HG03025 (cell line): ENCODE results near the gene IGF2.

ENCODE experiments used
- ATAC-seq: cut with Tn5 transposase; IDR thresholded peaks from one replicate; pipeline ENCODE4 v1.9.1; 2021; ENCODE audit warnings: mild to moderate bottlenecking, moderate library complexity; ENCODE audit not compliant: unreplicated experiment, low FRiP score

The IGF2 gene

DNA sequence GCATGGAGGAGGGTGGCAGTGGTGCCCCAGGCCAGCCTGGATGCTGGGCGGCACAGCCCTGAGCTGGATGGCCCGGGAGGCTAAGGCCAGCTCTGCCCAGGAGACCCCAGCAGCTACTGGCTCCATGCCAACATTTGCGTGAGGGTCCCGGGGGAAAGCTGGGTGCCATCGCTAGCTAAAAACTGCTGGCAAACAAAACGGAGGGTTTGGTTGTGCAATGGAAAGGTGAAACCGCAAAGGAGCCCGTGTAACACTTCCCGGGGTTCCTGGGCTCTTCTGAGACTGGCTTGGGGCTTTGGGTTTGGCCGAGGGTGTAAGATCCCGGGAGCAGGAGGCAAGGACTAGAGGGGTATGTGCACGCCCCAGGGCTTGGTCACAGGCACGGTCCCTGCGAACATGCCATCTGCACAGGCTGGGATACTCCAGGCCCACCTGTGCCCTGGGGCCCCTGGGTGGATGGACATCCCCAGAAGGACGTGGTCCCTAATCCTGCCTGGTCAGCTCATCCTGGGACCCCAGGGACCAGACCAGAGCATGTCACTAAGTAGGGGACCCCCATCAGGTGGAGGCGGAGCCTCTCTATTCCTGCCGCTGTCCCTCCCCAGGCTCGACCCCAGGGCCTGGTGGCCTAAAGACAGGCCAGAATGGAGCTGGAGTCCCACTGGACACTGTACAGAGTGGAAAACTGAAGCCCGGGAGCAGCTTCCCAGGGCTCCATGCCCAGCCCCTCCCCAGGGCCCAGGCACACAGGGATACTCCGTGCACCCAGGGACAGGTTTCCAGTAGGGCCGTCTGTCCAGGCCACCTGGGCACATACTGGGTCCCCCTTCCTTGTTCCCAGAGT, 44.6 kb downstream of the IGF2 start:
- ATAC-seq: no peak

DNA sequence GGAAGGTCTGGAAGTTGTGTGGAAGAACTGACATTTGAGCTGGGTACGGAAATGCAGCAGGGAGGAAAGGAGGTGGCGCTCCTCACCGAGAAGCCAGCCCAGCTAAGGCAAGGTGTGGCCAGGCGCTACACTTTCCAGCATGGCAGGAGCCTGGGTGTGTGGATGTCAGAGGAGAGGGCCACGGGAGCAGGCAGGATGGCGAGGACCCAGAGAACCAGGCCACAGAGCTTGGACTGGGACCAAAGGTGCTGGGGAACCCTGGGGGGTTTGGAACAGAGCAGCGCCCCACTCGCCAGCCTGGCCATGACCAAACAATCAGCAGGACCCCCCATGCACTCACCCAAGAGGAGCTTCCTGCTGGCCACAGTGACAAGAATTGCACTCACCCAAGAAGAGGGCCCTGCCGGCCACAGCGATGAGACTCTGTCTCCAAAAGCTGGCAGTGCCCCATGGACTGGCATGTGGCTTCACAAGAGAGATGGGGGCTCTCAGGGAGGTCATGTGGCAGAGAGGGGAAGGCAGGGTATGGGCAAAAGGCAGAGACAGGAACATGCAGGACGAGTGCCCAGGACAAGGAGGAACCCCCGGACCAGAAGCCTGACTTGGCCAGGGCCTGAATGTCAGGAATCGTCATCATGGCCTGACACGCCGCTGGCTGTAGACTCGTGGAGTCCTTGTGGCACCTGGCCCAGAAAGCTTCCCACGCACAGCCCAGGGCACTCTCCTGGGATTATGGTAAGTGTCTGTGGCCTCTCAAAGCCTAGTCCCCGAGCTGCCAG, 45.4 kb downstream of the IGF2 start:
- ATAC-seq: no peak

DNA sequence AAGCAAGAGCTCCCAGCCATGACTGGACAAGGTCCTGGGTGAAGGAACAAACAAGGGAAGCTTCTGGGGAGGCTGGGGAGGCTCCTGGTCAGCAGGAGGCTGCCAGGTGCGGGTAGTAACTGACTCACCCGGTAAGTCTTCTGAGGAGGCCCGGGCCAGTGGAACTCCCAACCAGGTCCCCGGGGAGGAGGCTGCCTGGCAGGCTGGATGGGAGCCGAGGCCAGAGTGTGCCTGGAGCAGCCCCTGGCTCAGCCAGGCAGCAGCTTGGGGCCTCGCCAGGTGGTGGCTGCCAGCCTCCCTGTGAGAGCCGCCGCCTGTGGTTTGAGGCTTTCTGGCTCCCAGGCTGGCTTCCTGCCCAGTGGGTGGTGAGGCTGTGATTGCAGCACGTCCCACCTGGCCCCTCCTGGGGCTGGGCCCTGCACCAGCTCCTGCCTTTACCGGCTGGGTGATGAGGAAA, 46.2 kb downstream of the IGF2 start:
- ATAC-seq: no peak

DNA sequence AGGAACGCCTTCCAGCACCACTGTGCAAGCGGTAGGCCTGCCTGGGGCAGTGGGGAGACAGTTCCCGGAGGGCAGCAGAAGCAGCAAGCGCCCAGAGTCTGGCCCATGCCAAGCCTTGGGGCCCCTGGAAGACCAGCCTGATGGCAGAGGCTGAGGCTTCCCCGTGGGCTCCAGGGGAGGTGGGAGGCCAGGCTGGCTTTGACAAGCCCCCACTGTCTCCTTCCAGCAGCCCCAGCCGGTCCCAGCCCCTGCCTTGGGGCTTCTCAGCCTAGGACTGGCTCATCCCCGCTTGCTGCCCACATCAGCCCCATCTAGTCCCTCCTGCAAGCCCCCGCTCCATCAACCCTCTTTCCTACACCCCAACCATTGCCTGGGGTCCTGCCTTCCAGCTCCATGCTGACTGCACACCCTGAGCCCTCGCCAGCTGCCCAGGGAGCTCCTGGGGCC, 46.7 kb downstream of the IGF2 start:
- ATAC-seq: no peak

DNA sequence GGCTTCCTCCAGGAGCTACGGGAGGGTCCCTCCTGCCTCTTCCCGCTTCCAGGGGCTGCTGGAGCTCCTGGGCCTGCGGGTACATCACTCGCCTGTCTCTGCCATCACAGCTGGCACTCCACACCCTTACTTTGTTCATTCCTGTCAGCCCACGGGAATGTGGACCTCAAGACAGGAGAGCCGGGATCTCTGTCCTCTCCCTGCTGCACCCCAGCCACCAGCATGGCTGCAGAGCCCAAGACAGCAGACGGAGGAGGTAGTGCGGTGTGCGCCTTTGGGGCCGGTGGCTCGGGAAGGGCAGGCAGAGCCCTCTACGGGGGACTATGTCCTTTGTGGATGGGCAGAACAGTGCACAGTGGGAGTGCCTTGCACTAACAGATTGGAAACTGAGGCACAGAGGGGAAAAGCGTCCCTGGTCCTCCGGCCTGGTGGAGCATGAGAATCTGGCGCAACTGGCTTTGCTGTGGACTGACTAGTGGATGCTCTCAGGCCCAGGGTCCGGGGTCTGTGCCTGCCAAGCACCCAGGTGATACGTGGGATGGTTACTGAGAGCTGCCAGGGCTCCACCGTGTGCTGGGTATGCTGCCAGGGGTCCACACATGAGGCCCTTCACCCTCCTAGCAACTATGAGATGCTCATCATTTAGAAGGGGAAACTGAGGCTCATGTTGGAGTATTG, 47.3 kb downstream of the IGF2 start:
- no peak for ATAC-seq

DNA sequence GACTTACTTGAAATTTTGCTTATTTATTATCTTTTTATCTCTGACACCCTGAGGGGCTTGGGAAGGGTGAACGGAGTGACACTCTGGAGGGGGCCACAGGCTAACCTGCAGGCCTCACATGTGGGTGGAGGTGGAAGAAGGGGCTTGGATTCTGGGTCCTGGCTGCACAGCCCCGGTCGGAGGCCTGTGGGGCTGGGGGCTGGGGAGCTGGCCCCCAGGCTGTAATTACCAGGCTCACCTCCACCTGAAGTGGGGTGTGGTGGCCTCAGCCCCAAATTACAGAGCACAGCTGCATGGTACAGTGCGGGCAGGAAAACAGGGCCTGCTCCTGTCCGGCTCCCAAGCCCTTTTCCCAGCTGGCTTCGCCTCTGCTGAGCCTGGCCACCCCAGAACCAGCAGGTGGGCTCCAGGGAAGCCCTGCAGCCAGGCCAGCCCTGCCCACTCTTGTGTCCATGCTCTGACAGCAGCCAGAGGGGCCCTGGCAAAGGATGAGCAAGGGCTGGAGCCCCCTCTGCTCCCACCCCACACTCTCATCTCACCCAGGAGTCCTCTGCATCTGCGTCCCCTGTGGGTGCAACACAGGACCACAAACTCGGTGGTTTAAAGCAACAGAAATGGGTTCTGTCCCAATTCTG, 48.0 kb downstream of the IGF2 start:
- no peak for ATAC-seq

DNA sequence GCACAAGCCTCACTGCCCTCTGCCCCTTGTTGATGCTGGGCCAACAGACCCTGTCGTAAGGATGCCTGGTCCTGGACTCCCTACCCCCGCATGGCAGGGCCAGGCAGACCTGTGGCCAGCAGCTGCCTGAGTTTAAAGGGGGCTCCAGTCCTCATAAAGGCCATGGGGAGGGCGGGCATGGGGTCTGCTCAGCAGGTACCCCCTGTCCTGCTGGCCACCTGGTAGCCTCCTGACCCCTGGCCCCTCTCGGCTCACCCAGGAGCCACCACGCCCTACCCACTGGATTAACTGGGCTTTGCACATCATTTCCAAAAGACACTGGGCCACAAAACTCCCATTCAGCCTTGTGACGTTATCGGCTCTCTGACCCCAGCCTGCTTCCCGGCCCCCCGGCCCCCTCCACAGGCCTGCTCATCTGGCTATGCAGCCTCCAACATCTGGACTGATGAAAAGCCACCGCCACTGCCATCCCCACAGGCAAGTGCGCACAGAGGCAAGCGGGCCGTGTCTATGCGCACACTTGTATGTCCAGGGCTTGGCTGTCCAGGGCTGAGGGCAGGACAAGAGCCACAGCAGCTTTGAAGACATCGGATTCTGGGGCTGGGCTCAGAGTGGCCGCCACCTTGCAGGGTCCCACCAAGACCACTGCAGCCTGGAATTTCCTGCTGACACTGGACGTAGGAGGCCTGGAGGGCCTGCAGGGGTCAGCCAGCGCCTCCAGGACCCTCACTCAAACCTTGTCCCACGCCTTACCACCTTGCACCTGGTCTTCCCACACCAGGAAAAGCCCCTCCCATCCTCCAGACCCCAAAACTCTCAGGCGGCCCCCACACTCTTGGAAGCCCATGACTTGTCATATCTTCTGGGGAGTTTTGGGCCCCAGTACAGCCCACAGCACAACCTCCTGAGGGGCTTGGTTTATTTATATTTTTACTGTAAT, 48.7 kb downstream of the IGF2 start:
- no peak for ATAC-seq

DNA sequence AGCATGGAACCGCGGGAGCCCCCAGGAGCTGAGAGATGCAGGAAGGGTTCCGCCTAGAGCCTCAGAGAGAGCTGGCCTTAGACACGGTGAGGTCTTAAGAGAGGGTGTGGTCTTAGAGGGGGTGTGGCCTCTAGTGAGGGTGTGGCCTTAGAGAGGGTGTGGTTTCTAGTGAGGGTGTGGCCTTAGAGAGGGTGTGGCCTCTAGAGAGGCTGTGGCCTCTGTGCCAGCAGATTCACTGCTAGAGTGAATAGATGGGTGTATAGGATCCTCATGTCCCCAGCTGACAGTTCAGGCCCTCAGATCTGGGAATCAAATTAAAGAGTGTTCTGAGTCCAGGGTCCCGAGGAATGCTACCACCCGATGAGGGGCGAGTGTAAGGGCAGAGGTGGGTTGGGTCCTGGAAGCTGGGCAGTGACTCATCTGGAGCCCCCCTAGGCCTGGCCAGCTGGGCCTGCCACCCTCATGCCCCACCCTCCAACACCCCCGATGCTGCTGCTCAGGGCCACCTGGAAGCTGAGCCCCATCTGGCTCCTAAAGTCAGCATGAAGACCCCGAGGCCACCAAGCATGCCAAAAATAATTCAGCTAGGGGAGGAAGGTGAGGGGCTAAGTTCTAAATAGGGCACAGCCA, 49.5 kb downstream of the IGF2 start:
- no peak for ATAC-seq

DNA sequence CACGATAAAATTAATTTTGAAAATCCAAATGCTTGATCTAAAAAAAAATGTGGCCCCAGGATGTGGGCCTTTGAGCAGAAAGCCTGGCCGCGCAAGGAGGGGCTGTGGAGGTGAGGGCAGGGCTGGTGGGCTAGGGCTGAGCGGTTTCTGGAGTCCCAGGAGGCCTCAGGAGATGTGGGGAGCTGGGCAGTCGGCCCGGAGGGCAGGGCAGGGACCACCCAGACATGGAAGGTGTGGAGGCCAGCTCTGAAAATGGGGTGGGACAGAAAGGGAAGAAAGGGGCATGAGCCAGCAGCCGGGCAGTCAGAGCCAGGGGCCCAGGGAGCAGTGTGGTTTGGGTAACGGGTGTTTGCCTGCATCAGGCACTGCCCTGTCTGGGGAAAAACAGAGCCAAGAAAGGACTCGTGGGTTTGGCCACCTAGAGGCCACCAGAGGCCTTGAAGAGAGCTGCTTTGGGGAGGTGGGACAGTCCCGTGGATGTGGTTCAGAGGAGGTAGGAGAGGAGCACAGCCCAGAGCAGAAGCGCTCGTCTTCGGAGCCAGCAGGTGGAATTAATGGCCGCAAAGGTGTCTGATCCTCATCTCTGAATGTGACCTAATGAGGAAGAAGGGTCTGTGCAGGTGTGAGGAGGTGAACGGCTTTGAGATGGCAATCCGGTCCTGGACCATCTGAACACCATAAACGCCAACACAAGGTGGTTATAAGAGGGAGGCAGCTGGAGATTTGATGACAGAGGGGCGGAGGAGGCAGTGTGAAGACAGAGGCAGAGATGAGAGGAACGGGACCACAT, 50.2 kb downstream of the IGF2 start:
- ATAC-seq: no peak

DNA sequence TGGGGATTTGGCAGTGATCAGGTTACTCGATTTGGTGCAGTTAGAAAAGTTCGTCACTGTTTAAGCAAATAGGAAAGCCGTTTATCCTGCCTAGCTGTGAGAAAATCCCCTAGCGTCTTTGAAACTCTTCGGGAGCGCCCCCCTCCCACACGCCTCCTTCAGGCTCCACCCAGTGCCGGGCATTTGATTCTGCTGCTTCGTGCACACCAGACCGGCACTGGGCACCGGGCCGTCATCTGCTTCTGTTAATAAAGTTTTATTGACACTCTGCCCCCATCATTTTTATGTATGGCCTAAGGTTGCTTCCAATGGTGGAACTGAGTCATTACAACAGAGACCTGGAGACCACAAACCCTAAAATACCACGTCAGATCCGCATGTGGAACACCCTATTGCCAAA, 50.9 kb downstream of the IGF2 start:
- no peak for ATAC-seq

DNA sequence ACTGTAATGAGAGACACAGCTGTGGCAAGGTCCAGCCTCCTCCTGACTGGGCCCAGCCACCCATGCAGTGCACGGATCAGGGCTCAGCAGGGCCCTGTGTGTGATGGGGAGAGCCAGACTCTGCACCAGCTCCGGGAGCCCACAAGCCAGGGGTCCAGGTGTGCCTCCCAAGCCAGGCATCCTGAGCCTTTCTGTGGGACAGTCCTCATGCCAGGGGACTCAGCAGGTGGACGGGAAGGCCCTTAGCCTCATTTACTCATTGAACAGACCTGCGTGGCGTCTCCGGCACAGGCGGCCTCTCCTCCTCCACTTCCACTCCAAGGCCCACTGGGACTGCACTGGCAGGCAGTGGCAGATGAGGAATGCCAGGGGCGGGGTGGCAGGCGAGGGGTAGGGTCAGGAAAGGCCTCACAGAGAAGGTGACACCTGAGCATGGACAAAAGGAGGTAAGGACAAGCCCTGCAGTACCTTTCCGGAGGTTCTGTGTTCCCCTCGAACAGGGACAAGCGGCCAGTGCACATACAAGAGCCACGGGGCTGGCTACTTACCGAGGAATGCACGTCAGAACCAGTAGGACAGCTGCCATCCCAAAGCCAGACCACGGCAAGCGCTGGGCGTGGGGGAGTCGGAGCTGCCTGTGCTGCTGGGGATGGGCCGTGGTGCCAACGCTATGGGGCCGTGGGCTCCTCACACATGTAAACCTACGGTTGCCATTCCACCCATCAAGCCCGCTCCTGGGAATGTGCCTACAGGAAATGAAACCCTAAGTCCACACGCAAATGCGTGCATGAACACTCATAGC, 52.7 kb downstream of the IGF2 start:
- no peak for ATAC-seq

DNA sequence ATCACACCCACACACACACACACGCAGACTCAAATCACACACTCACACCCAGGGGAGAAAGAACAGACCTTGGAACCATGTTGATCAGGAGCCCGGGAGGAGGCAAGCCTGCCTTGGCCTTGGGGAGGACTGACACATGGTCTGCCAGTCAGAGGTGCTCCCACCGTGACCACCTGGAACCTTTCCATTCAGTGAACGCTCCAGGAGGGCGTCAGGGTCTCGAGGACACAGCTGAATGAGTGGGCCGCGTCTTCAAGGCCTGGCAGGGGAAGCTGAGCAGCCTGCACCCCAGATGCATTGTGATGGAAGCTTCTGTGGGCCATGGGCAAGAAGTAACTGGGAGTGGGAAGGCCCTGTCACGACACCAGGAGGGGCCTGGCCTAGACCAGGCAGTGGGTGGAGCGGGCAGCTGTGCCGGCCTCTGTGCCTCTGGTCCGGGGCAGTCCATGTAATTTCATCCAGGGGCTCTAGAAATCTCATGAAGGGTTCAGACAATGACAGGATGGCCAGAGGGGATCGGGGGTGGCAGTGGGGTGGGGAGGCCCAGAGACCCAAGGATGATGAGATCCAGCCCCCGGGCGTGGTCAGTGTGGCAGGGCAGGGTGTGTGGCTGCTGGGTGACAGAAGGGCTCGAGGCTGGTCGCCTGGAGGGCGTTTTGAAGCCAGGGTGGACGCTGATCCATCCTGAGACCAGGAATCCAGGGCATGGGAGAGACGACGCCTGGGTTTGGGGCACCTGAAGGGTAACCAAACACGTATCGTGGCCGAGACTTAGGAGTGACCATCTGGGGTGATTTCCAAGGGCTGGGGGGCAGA, 53.7 kb downstream of the IGF2 start:
- no peak for ATAC-seq

DNA sequence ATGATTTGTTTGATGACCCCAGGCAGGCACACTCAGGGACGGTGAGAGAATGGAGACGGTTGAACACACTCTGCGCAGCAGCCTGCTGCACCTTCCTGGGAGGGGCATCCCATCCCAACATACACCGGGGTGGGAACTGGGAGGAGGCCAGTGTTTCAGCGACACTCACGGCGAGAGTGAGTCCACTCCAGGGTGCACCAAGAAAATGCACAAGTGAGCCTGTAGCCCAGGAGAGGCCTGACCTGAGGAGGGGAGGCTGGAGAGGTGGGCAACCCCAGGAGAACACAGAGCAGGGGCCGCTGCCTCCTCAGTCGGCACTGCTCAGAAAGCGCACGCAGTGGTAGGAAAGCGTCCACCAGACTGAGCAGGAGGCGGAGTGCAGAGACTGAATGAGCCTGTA, 54.5 kb downstream of the IGF2 start:
- ATAC-seq: no peak
